GM21526 (cell line): Measurements from ENCODE around the gene MIDN.

Experiments used
- ATAC-seq: cut with Tn5 transposase; IDR thresholded peaks from one replicate; pipeline ENCODE4 v1.9.1; 2021; ENCODE audit warnings: moderate library complexity; ENCODE audit not compliant: unreplicated experiment, low FRiP score

The MIDN gene

DNA sequence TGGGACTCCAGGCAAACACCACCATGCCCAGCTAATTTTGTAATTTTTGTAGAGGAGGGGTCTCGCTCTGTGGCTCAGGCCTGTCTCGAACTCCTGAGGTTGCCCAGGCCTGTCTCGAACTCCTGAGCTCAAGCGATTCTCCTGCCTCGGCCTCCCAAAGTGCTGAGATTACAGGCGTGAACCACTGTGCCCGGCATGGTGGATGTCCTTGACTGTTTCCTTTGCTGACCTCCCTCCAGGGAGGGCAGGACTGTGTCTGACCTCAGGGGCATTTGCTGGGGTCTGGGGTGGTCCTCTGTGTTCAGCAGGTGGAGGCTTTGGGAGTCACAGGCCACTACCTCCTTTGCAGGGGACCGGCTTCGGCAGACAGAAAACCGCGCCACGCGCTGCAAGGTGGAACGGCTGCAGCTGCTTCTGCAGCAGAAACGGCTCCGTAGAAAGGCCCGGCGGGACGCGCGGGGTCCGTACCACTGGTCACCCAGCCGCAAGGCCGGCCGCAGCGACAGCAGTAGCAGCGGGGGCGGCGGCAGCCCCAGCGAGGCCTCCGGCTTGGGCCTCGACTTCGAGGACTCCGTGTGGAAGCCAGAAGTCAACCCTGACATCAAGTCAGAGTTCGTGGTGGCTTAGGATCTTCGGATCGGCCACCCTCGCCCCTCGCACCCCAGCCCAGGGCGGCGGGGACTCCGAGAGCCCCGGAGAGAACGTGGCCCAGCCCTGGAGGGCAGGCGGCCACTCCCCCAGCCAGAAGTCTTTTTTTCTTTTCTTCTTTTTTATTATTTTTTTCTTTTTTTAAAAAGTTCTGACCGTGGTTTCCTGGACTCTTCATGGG is 8.5 kb downstream of the MIDN start:
- ATAC-seq: no peak

DNA sequence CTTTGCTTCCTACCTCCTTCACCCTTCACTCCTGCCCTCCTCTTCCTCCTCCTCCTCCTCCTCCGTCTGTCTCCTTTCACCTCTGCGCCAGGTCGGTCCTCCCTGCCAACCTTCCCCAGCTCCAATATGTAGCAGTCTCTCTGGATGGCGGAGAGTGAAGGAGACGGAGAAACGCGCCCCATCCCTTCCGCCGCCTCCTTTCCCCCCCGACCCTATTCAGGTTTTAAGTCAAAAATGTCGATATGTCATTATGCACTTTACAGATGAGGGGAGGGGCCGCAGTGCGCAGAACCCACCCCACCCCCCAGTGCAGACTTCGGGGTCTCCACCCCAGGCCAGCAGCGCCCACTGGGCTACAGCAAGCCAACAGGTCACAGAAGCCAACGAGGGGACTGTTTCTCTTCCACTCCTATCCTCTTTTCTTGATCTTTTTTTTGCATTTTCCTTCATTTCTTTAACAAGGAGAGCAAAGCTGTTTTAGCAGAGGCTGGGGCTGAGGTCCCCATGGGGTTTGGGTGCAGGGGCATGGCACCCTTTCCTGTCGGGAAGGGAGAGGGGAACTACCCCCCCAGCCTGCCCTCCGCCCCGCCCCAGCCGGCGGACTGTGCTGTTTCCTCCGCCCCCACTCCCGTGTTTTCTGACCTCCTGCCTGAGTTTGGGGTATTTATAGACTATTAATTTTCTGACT is 9.2 kb downstream of the MIDN start:
- ATAC-seq: no peak

DNA sequence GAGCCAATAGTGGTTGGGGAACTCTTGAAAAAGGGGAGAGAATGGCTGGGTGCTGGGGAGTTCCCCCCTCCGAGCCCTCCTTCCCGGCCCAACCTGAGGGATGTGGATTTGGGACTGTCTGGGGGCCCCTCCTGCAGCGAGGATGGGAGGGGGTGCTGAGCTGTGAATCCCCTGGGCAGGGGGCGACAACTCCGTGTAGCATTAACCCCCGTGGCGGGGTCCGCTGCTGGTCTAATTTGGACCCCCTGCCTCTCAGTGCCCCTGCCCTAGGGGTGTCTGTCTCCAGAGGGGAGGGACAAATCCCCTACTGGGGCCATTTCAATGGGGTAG is 9.7 kb downstream of the MIDN start:
- no peak for ATAC-seq

DNA sequence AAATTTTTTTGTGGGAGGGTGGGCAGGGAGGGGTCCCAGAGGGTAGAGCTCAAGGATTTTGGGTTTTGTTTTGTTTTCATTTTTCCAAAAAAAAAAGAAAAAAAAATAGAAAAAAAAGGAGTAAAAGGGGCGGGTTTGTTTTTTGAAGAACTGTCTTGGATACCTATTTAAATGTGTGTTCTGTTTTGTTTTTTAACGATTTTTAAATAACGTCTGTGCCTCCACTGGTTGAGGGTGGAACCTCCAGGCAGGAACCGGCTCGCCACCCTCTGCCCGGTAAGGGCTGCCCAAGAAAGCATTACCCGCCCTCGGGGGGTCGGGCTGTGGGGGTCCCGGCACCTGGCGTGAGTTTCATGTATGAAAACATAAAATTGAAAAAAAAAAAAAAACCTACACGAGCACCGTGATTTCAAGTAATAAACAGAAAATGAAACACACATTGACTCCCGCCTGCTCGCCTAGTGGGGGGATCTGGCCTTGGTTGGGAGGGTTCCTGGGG is 10.4 kb downstream of the MIDN start:
- no peak for ATAC-seq

DNA sequence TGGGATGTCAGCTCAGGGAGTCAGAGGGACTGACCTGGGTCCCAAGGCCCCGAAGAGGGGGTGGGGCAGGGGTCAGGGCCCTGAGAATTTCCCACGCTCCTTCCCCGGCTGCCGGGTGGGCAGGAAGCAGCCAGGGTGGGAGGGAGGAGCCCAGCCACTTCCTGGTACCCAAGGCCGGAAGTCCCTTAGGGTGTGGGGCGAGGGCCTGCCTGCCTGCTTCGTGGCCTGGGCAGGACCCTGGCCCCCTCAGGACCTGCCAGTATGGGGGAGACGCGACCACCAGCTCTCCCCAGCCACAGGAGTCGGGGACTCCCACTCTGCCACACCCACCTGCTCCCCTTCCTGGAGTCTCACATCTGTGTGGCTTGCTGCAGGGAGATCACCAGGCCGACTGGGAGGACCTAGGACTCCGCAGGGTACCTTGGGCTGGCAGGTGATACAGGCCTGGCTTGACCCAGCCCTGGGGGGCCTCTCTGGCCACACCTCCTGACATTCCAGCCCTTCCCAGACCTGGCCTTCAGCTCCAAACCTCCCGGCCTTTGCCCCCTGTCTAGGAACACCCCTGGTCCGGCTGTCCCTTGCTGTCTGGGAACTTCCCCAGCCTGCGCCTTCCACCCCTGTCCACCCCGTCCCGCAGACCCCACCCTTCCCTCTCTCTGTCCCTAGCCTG is 11.0 kb downstream of the MIDN start:
- ATAC-seq: no peak

DNA sequence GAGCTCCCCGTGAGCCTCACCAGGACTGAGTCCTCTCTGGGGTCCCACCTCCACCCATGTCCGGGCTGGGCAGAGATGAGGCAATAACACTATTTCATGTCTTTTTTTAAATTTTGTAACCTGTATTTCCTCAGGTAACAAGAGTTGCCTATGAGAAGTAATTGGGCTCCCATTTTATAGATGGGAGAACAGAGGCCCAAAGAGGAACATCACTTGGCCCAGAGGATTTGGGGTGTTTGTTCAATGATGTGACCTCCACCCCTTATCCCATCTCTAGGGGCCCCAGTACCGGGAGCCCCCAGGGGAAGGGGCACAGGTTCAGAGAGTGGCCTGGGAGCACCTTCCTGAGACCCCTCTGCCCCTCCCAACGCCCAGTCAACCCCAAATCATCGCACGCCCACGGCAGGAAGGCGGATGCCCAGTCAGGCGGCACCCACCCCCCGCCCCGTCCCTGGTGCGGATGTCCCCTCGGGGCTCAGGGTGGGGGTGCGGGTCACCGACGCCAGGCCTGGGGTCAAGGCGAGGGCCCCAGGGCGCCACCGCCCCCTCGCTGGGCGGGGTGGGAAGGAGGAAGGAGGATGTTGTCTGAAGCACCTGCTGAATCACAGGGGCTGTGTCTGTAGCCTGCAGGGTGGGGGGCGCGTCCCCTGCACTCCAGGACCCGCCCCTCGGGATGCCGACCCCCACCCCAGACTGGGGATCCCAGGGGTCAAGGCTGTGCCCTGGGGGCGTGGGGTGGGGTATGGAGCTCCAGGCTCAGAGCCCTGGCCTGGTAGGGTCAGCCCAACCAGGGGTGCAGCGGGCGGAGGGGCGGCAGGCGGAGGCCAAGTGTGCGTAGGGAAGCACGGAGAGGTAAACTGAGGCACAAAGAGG is 11.7 kb downstream of the MIDN start:
- ATAC-seq: peak; percentile 5

DNA sequence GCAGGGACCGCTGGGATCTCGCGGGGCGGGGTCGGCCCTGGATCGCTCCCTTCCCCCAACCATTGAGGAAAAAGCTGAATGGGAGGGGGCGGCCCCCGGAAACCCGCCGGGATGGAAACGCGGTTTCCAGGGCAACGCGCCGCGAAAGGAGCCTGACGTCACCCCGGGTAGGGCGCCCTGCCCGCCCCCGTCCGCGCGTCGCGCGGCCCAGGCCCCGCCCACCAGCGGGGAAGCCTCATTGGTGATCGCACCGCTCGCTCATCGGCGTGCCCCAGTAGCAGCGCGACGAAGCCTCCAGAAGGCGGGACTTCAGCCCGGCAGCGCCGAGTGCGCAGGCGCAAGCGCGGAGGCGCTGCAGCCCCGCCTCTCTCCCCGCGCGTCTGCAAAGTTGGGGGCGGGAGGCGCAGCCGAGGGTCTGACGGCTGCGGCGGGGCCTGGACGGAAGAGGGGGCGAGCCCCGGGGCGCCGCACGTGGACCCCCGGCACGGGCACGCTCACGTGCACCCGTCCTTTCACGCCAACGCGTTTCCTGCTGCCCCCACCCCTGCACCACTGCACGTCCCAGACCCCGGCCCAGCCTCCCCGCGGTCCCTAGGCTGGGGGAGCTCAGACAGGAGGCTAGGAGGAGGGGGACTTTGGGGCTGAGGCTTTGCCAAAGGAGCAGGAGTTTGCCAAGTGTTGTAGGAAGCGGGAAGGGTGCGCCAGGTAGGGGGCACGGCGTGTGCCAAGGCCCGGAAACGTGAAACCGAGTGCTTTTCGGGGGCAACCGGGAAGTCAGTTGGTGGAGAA is 12.6 kb downstream of the MIDN start:
- ATAC-seq: peak; percentile 48

DNA sequence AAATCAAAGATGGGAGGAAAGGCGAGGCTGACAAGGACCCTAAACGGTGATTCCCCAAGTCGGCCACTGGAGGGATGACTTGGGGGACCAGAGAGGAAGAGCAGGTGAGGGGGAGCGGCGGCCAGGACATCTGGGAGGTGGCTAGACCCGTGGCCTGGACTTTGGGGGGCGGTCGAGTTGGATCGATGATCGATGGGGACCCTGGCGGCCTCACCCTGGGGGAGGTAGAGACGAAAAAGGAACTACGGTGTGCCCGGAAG is 13.1 kb downstream of the MIDN start:
- ATAC-seq: no peak

DNA sequence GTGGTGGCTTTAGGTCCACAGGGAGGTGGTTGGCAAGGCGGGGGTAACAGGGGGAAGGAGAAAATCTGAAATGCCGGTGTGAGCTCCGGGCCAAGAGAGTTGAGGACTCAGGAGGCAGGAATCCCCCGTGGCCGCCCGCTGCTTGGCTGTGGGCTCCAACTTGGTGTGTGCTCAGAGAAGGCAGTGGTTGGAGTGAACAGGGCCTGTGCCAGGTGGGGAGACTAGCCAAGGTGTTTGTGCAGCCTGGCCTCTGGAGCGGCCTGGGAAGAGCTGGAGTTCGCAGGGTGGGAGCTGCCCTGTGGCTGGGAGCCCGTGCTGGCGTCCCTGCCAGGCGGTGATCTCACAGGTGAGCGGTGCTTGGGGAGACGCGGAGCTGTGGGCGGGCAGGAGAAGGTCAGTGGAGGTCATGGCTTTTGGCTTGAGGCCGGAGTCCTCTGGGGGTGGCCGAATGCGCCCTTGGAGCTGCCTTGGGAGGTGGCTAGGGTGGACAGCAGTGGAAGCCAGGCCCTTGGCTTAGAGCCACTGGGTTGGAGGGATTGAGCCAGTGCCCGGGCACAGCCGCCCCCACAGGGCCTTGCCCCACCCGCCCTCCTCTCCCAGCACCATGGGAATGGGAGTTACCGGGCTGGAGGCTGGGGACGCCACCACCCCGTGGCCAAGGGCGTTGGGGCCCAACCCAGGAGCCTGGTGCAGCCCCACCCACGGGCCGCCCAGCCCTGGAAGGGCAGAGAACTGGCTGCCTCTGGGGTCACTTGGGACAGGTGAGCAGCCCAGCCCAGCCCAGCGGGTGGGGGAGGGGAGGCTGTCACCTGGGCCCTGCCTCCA is 13.6 kb downstream of the MIDN start:
- no peak for ATAC-seq

DNA sequence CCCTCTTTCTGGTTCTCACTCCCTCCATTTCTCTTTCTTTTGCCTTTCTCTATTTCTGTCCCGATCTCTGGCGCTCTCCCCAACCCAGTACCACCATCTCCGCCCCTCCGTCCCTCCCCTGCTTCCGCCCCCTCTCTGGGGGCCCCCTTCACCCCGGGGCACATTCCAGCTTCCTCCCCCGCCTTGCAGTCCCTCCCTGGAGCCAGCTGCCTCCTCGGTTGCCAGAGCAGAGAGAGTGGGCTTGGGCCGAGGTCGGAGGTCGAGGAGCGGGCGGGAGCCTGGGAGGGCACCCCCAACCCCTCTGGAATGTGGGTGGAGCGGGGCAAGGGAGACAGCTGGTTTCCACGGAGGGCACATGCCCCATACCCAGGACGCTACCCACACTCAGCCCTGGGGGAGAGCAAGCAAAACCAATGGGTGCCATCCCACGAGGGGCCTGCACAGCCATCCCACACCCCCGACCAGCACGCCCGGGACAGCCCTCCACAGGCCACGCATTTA is 14.3 kb downstream of the MIDN start:
- ATAC-seq: no peak

DNA sequence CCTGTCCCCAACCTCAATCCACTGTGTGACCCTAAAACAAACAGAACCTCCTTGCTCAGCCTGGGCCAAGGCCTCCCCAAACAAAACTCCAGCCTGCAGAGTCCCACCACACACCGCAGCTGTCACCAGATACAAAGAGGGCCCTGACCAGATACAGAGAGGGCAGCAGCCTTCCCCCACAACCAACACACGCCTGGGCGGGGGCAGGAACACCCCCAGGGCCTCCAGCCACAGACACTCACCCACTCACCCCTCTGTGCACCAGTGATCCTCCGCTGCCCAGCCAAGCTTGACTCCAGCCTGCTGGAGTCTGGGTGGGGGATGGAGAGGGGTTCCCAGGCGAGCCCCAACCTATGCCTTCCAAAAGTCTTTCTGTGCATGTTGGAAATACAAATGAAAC is 14.8 kb downstream of the MIDN start:
- no peak for ATAC-seq

DNA sequence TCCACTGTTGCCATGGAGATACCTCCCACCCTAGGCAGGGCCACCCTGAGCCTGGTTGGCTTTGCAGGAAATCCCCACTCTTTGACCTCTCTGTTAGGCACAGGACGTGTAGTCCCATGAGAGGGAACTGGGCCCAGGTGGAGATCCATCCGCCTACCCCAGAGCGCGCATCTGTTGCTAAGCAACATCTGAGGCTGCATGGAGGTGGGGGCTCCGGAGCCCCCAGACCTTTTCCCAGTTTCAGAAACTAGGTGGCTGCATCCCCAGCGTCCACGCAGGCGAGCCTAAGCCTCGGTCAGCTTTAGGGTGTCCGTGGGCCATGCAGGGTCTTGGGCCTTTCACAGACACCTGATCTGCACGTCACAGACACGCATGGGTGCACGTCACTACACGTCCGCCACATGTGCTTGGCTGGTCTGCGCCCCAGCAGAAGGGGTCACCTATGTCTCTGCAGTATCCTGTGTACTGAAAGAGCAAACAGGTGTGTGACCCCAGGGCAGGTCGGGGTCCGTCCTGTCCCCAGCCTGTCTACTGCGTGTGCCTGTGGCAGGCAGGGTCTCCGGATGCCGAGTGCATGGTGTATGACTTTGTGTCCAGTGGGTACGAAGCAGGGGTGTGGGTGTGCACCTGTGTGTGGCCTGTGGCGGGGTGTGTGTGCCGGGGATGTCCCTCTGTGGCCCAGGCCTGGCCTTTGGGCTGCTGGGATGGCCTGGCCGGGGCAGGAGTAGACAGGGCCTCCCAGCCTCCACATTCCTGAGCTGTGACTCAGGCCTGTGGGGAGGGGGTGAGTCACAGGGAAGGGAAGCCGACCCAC is 16.6 kb downstream of the MIDN start:
- no peak for ATAC-seq

DNA sequence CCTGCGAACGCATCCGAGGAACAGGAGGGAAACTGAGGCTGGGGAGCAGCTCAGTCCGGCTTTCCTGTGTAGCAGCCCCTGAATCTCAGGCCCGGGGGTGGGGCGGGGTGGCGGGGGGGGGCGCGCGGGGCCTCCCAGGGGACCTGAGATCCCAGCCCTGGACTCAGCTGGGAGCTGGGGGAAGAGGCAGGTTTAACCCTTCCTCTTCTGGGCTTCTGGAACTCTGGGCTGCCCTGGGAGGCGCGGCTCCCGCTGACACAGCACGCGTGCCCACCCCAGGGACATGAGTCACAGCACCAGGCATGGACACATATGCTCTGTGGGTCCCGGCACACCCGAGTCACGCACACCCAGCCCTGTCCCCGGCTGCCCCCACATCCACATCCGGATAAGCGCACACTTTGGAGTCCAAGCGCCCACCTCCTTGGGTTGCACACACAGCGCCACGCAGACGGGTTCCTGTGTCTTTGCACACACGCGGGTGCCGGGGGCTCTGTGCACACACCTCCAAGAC is 17.3 kb downstream of the MIDN start:
- ATAC-seq: no peak

DNA sequence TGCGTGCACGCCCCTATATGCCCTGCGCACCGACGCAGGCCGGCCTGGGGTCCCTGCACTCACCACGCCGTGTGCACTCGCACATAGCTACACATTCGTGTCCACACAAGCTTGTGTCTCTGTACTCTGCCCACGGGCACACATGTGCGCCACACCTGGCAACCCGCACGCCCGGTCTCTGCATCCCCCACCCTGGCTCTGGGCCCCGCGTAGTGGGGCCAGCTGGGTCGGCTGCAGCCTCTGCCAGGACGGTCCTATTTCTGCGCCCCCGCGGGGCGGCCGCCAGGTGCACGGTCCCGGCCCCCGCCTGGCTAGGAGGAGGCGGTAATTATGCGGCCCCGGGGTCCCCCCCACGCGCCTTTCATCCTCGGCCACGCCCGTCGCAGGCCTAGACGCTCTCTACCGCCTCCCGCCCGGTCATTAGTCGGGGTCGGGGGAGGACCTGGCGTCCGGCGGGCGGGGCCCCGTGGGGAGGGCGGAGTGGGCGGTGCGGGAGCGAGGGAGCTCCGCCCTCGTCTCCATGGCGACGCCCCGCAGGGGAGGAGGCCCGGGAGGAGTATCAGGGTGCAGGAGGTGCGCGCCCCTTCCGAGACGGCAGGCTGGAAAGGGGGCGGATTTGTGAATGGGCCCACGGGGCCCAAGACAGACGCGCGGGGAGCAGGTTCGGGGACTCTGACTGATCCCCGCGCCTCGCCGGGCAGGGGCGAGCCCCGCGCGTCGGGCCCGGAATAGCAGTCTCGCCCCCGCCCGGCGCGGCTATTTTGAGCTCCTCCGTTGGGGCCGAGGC is 17.9 kb downstream of the MIDN start:
- ATAC-seq: peak; percentile 29

DNA sequence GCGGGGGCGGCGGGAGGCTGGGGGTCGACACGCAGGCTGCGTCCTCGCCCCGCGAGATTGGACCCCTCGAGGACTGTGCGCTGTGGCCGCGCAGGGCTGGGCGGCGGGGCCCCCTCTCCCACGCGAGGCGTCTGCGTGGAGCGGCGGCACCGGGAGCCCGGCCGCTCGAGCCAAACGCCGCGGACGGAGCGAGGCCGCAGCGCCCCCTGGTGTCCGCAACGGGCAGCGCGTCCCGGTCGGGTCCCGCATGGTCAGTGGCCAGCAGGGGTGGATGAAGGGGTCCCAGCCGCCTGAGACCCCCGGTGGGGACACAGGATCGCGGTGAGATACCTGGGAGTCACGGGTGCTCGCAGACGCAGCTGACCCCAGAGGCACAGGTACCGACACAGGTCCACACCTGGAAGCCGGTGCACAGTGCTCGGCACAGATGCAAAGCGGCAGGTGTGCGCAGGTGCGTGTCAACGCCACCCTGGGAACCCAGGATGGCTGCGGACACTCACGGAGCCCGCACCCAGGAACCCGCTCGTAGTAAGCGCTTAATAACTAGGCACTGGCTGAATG is 18.6 kb downstream of the MIDN start:
- ATAC-seq: peak; percentile 21

DNA sequence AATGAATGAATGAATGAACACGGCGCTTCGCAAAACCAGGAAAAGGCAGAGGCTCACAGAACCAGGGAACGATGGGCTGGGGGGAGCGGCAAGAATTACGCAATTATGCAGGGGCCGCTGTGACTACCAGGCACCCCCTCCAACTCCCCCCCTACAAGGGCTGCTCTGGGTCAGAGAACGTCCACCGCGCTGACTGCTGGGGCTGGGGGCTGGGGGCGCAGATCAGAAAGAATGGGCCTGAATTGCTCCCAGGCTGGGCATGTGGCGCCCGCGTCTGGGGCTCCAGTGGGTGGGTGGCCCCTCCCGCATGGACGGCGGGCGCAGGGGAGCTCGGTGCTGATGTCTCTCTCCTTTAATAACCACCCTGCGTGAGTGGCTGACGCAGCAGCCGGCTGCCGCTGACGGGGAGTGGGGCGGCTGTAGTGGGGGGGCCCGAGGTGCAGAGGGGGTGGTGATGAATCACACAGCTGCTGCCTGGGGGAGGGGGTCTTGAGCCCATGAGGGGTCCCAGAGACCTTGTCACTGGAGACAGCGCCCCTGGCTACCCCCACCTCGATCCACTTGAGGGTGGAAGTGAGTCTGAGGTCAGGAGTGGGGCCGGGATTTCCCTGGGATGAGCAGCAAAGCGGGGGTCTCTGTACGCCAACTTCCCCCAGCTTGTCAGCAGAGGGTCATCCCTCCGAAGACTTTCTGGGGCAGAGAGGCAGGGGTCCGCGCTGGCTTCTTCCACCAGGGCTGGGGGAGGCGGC is 19.3 kb downstream of the MIDN start:
- ATAC-seq: no peak
